HEK293 (cell line): ENCODE data around the gene MAGI2.

Experiments
- CTCF ChIA-PET: fragments of 350-600 bp; formaldehyde crosslinking; extraction: SDS; loops from one replicate; lab custom pipeline; 2021; ENCODE audit warnings: antibody characterized with exemption; lab: Yijun Ruan, JAX
- POLR2A ChIA-PET: fragments of 300-600 bp; formaldehyde crosslinking; extraction: SDS; loops from one replicate; lab custom pipeline; 2020; ENCODE audit warnings: antibody characterized with exemption, inconsistent platforms; lab: Yijun Ruan, JAX
- H3K27ac ChIP-seq: fragments of 200-500 bp; sonication (Bioruptor generic); 2 replicates; pipeline ENCODE4 v1.5.1; 2014; ENCODE audit warnings: low read depth, low read length, control low read depth, inconsistent platforms; ENCODE audit errors: extremely low read depth
- H3K36me3 ChIP-seq, 2 experiments: fragments of 200-500 bp in 1 of 2; sonication (Bioruptor generic) in 1 of 2; 1 replicate in 1 of 2; 2 replicates in 1 of 2; pipeline ENCODE4 v1.5.1; 2014 to 2017; ENCODE audit warnings: inconsistent platforms in 2 of 2, low read length in 2 of 2; ENCODE audit not compliant: control insufficient read depth in 2 of 2, insufficient read depth in 1 of 2
- H3K4me1 ChIP-seq: fragments of 200-500 bp; sonication (Bioruptor generic); 2 replicates; pipeline ENCODE4 v1.5.1; 2014; ENCODE audit warnings: mild to moderate bottlenecking, low read length, inconsistent platforms; ENCODE audit not compliant: control insufficient read depth, insufficient read depth
- H3K4me3 ChIP-seq: 2 replicates; pipeline ENCODE4 v1.5.1; 2011; ENCODE audit warnings: low read depth, mild to moderate bottlenecking, control low read depth, low read length, moderate library complexity
- H3K9me3 ChIP-seq: fragments of 200-500 bp; sonication (Bioruptor generic); 2 replicates; pipeline ENCODE4 v1.5.1; 2014; ENCODE audit warnings: low read depth, low read length, inconsistent platforms; ENCODE audit not compliant: control insufficient read depth, insufficient read depth
- FEZF1 ChIP-seq: fragments of 450-650 bp; formaldehyde crosslinking; IDR thresholded peaks from 2 replicates; pipeline ENCODE4 v1.5.1; 2016; ENCODE audit warnings: missing biosample characterization, missing genetic modification characterization
- HOXD13 ChIP-seq: sonication (generic); formaldehyde crosslinking; IDR thresholded peaks from 2 replicates; pipeline ENCODE4 v1.8.0; 2022; ENCODE audit warnings: missing genetic modification reagents, borderline replicate concordance
- KLF8 ChIP-seq: fragments of 450-650 bp; formaldehyde crosslinking; IDR thresholded peaks from 2 replicates; pipeline ENCODE4 v1.5.1; 2016; ENCODE audit warnings: missing biosample characterization, missing genetic modification characterization
- REPIN1 ChIP-seq: fragments of 450-650 bp; formaldehyde crosslinking; IDR thresholded peaks from 2 replicates; pipeline ENCODE4 v1.5.1; 2017; ENCODE audit warnings: missing biosample characterization, missing genetic modification characterization, low read depth
- ZBTB10 ChIP-seq: fragments of 450-650 bp; formaldehyde crosslinking; IDR thresholded peaks from 2 replicates; pipeline ENCODE4 v1.5.1; 2016; ENCODE audit warnings: missing biosample characterization, missing genetic modification characterization
- ZFP37 ChIP-seq: fragments of 450-650 bp; formaldehyde crosslinking; IDR thresholded peaks from 2 replicates; pipeline ENCODE4 v1.5.1; 2016; ENCODE audit warnings: missing biosample characterization, missing genetic modification characterization
- ZNF121 ChIP-seq: fragments of 450-650 bp; formaldehyde crosslinking; IDR thresholded peaks from 2 replicates; pipeline ENCODE4 v1.5.1; 2016; ENCODE audit warnings: missing biosample characterization, missing genetic modification characterization
- ZNF138 ChIP-seq: fragments of 450-650 bp; formaldehyde crosslinking; IDR thresholded peaks from 2 replicates; pipeline ENCODE4 v1.5.1; 2016; ENCODE audit warnings: missing biosample characterization, missing genetic modification characterization, borderline replicate concordance
- ZNF169 ChIP-seq: fragments of 450-650 bp; formaldehyde crosslinking; IDR thresholded peaks from 2 replicates; pipeline ENCODE4 v1.5.1; 2016; ENCODE audit warnings: missing biosample characterization, missing genetic modification characterization
- ZNF2 ChIP-seq: fragments of 450-650 bp; formaldehyde crosslinking; IDR thresholded peaks from 2 replicates; pipeline ENCODE4 v1.5.1; 2016; ENCODE audit warnings: missing biosample characterization, missing genetic modification characterization
- ZNF23 ChIP-seq: fragments of 450-650 bp; formaldehyde crosslinking; IDR thresholded peaks from 2 replicates; pipeline ENCODE4 v1.5.1; 2016; ENCODE audit warnings: missing biosample characterization, missing genetic modification characterization, borderline replicate concordance
- ZNF302 ChIP-seq: fragments of 450-650 bp; formaldehyde crosslinking; IDR thresholded peaks from 2 replicates; pipeline ENCODE4 v1.5.1; 2016; ENCODE audit warnings: missing biosample characterization, missing genetic modification characterization, low read depth
- ZNF354C ChIP-seq: fragments of 450-650 bp; formaldehyde crosslinking; IDR thresholded peaks from 2 replicates; pipeline ENCODE4 v1.5.1; 2016; ENCODE audit warnings: missing biosample characterization, missing genetic modification characterization, low read depth, borderline replicate concordance
- ZNF394 ChIP-seq: fragments of 450-650 bp; formaldehyde crosslinking; IDR thresholded peaks from 2 replicates; pipeline ENCODE4 v1.5.1; 2016; ENCODE audit warnings: missing biosample characterization, missing genetic modification characterization, mild to moderate bottlenecking, moderate library complexity, borderline replicate concordance
- ZNF423 ChIP-seq: fragments of 450-650 bp; formaldehyde crosslinking; IDR thresholded peaks from 2 replicates; pipeline ENCODE4 v1.5.1; 2016; ENCODE audit warnings: missing biosample characterization, missing genetic modification characterization
- ZNF426 ChIP-seq: fragments of 450-650 bp; formaldehyde crosslinking; IDR thresholded peaks from 2 replicates; pipeline ENCODE4 v1.5.1; 2017; ENCODE audit warnings: missing biosample characterization, missing genetic modification characterization, mild to moderate bottlenecking, inconsistent platforms, moderate library complexity
- ZNF473 ChIP-seq: fragments of 450-650 bp; formaldehyde crosslinking; IDR thresholded peaks from 2 replicates; pipeline ENCODE4 v1.5.1; 2017; ENCODE audit warnings: missing biosample characterization, missing genetic modification characterization
- ZNF514 ChIP-seq: fragments of 450-650 bp; formaldehyde crosslinking; IDR thresholded peaks from 2 replicates; pipeline ENCODE4 v1.5.1; 2016; ENCODE audit warnings: missing biosample characterization, missing genetic modification characterization
- ZNF544 ChIP-seq: fragments of 450-650 bp; formaldehyde crosslinking; IDR thresholded peaks from 2 replicates; pipeline ENCODE4 v1.5.0; 2017; ENCODE audit warnings: missing biosample characterization, missing genetic modification characterization
- ZNF555 ChIP-seq: fragments of 450-650 bp; formaldehyde crosslinking; conservative IDR thresholded peaks from 2 replicates; pipeline ENCODE4 v1.5.1; 2017; ENCODE audit warnings: missing biosample characterization, mild to moderate bottlenecking, missing genetic modification characterization, inconsistent platforms
- ZNF658 ChIP-seq: fragments of 450-650 bp; formaldehyde crosslinking; IDR thresholded peaks from 2 replicates; pipeline ENCODE4; 2016; ENCODE audit warnings: missing biosample characterization, missing genetic modification characterization
- ZNF777 ChIP-seq: fragments of 450-650 bp; formaldehyde crosslinking; IDR thresholded peaks from 2 replicates; pipeline ENCODE4 v1.5.1; 2017; ENCODE audit warnings: missing biosample characterization, missing genetic modification characterization, borderline replicate concordance
- ZNF843 ChIP-seq: fragments of 450-650 bp; formaldehyde crosslinking; IDR thresholded peaks from 2 replicates; pipeline ENCODE4 v1.5.1; 2016; ENCODE audit warnings: missing biosample characterization, missing genetic modification characterization
- ZSCAN23 ChIP-seq: fragments of 450-650 bp; formaldehyde crosslinking; IDR thresholded peaks from 2 replicates; pipeline ENCODE4 v1.5.1; 2016; ENCODE audit warnings: missing biosample characterization, missing genetic modification characterization
- ZXDB ChIP-seq: fragments of 450-650 bp; formaldehyde crosslinking; IDR thresholded peaks from 2 replicates; pipeline ENCODE4 v1.5.1; 2016; ENCODE audit warnings: missing biosample characterization, missing genetic modification characterization
- TF ChIP-seq, protein P1 (sequence below): fragments of 450-650 bp; formaldehyde crosslinking; IDR thresholded peaks from 2 replicates; pipeline ENCODE4 v1.5.1; 2017; ENCODE audit warnings: missing biosample characterization, missing genetic modification characterization
- TF ChIP-seq, protein P2 (sequence below): fragments of 450-650 bp; formaldehyde crosslinking; IDR thresholded peaks from 2 replicates; pipeline ENCODE4 v1.5.1; 2016; ENCODE audit warnings: missing biosample characterization, missing genetic modification characterization
- TF ChIP-seq, protein P3 (sequence below): fragments of 450-650 bp; formaldehyde crosslinking; conservative IDR thresholded peaks from 2 replicates; pipeline ENCODE4 v1.5.1; 2016; ENCODE audit warnings: low read depth, missing biosample characterization, missing genetic modification characterization

Gene MAGI2

DNA sequence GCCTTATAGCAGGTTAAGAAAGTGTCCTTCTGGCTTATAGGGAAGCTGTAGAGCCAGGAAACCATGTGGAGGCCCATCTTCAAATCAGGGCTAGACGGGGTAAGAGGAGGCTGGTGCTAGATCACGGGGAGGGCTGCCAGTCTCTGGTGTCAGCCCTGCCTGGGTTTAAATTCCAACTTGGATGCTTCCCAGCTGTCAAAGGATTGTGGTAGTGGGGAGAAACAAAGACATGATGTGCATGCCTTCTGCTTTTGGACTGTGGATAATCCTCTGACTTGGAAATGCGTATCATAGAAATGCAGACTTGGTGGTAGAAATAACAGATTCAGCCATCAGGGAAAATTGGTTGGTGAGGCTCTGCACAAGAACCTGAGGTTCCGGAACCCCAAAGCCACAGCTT lies 1329.3 kb downstream of the MAGI2 start:
- ChIA-PET POLR2A (interaction anchor here (0.6 kb wide), 1 partner anchor 72 kb away, joined by 4 read pairs; no protein-coding TSS in a partner anchor), CTCF (interaction anchor here (0.7 to 2.0 kb wide), 2 partner anchors 11 to 125 kb away, joined by 3 to 12 read pairs; no protein-coding TSS in a partner anchor)
- H3K9me3 ChIP-seq = no peaks in the 10 kb centered on the region
- H3K4me1 ChIP-seq = no peaks in the 10 kb centered on the region
- no peaks in the 10 kb centered on the region for H3K36me3 ChIP-seq
- no peak overlapping the region for H3K27ac ChIP-seq
- no peak overlapping the region for H3K4me3 ChIP-seq
- TF ChIP-seq ZNF544 (tag by site-specific recombination) = no peak
- TF ChIP-seq, protein P1, sequence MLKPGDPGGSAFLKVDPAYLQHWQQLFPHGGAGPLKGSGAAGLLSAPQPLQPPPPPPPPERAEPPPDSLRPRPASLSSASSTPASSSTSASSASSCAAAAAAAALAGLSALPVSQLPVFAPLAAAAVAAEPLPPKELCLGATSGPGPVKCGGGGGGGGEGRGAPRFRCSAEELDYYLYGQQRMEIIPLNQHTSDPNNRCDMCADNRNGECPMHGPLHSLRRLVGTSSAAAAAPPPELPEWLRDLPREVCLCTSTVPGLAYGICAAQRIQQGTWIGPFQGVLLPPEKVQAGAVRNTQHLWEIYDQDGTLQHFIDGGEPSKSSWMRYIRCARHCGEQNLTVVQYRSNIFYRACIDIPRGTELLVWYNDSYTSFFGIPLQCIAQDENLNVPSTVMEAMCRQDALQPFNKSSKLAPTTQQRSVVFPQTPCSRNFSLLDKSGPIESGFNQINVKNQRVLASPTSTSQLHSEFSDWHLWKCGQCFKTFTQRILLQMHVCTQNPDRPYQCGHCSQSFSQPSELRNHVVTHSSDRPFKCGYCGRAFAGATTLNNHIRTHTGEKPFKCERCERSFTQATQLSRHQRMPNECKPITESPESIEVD (tag by site-specific recombination) = no peak
- TF ChIP-seq ZBTB10 (tag by site-specific recombination) = no peak
- no peak for TF ChIP-seq ZNF2
- TF ChIP-seq, protein P2, sequence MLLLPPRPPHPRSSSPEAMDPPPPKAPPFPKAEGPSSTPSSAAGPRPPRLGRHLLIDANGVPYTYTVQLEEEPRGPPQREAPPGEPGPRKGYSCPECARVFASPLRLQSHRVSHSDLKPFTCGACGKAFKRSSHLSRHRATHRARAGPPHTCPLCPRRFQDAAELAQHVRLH = no peak
- TF ChIP-seq ZNF514 (tag by site-specific recombination) = no peak
- no peak for TF ChIP-seq ZNF23 (tag by site-specific recombination)
- TF ChIP-seq ZNF302 = no peak
- no peak for TF ChIP-seq ZNF354C (tag by site-specific recombination)
- TF ChIP-seq ZNF121 = no peak
- no peak for TF ChIP-seq ZNF777 (tag by site-specific recombination)
- no peak for TF ChIP-seq ZNF473 (tag by site-specific recombination)
- TF ChIP-seq REPIN1 (tag by site-specific recombination) = no peak
- no peak for TF ChIP-seq ZNF843 (tag by site-specific recombination)
- no peak for TF ChIP-seq ZNF138 (tag by site-specific recombination)
- TF ChIP-seq ZNF423 (tag by site-specific recombination) = no peak
- TF ChIP-seq HOXD13 (CRISPR knock-in tag) = no peak
- TF ChIP-seq, all 188 proteins: peak for 0

GRCh38 chr7:78121888-78122287 lies 1331.6 kb downstream of the MAGI2 start:
- Histone ChIP-seq H3K4me3 (no peak overlapping the region), H3K27ac (no peak overlapping the region), H3K36me3 (no peaks in the 10 kb centered on the region), H3K9me3 (no peaks in the 10 kb centered on the region), H3K4me1 (no peaks in the 10 kb centered on the region)
- ChIA-PET POLR2A (no interaction called here), CTCF (interaction anchor here (1.0 to 2.0 kb wide), 3 partner anchors 13 to 447 kb away, joined by 3 to 12 read pairs (median 3); no protein-coding TSS in a partner anchor)
- TF ChIP-seq, protein P3, sequence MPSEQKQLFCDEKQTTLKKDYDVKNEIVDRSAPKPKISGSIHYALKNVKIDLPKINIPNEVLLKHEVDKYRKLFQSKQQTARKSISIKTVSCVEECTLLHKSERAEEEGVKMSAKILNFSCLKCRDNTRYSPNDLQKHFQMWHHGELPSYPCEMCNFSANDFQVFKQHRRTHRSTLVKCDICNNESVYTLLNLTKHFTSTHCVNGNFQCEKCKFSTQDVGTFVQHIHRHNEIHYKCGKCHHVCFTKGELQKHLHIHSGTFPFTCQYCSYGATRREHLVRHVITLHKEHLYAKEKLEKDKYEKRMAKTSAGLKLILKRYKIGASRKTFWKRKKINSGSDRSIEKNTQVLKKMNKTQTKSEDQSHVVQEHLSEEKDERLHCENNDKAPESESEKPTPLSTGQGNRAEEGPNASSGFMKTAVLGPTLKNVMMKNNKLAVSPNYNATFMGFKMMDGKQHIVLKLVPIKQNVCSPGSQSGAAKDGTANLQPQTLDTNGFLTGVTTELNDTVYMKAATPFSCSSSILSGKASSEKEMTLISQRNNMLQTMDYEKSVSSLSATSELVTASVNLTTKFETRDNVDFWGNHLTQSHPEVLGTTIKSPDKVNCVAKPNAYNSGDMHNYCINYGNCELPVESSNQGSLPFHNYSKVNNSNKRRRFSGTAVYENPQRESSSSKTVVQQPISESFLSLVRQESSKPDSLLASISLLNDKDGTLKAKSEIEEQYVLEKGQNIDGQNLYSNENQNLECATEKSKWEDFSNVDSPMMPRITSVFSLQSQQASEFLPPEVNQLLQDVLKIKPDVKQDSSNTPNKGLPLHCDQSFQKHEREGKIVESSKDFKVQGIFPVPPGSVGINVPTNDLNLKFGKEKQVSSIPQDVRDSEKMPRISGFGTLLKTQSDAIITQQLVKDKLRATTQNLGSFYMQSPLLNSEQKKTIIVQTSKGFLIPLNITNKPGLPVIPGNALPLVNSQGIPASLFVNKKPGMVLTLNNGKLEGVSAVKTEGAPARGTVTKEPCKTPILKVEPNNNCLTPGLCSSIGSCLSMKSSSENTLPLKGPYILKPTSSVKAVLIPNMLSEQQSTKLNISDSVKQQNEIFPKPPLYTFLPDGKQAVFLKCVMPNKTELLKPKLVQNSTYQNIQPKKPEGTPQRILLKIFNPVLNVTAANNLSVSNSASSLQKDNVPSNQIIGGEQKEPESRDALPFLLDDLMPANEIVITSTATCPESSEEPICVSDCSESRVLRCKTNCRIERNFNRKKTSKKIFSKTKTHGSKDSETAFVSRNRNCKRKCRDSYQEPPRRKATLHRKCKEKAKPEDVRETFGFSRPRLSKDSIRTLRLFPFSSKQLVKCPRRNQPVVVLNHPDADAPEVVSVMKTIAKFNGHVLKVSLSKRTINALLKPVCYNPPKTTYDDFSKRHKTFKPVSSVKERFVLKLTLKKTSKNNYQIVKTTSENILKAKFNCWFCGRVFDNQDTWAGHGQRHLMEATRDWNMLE (tag by site-specific recombination) = no peak
- TF ChIP-seq ZNF394 (tag by site-specific recombination) (no peak), ZNF426 (tag by site-specific recombination) (no peak), KLF8 (tag by site-specific recombination) (no peak), ZSCAN23 (tag by site-specific recombination) (no peak), ZNF658 (tag by site-specific recombination) (no peak), ZXDB (no peak), FEZF1 (tag by site-specific recombination) (no peak), ZNF555 (no peak), ZFP37 (tag by site-specific recombination) (no peak), ZNF302 (no peak), ZNF169 (tag by site-specific recombination) (no peak)
